ENCODE data around the gene PALM. TPM values are rescaled to one million over a fixed set of nuclear protein-coding genes. Genes with fewer than 3 reads are reported as not detected.

Gene PALM
- total RNA-seq, 1 experiment from 2014 or later, result 18.5 TPM

DNA sequence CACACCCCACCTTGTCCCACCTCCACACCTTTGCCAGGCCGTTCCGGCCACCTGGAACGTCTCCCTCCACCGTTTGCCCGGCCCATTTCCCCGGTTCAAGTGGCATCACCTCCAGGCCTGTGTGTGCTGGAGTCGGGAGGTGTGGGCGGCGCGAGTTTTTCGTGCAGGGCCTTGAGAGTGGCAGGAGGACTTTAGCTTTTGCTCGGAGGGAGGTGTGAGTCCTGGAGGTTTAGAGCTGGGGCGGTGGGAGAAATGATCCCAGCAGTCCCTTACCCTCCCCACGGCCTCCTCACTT, 4.3 kb upstream of the PALM start:
- H2BK12ac ChIP-seq (ENCODE audit: insufficient read length, low read depth, low read length), result no peak overlapping the region
- H3K23me2 ChIP-seq (ENCODE audit: insufficient read length, low read depth, low read length, poor library complexity, severe bottlenecking), result peaks cover 3% of the 10 kb centered on the region
- no peak overlapping the region for H3K14ac ChIP-seq (ENCODE audit: insufficient read depth, low read length)
- H3K23ac ChIP-seq (ENCODE audit: insufficient read length, low read depth, low read length), result no peak overlapping the region
- no peaks in the 10 kb centered on the region for H3K27me3 ChIP-seq (ENCODE audit: insufficient read depth, low read length)
- no peak overlapping the region for H4K91ac ChIP-seq (ENCODE audit: insufficient read length, low read depth, low read length)
- H3K4ac ChIP-seq (ENCODE audit: low read depth, low read length), result no peak overlapping the region
- H3K79me1 ChIP-seq (ENCODE audit: insufficient read depth, low read depth, low read length, poor library complexity, severe bottlenecking), result no peaks in the 10 kb centered on the region
- H2BK15ac ChIP-seq (ENCODE audit: low read depth, low read length), result no peak overlapping the region
- no peak for DNase-seq
- H3K56ac ChIP-seq (ENCODE audit: insufficient read length, low read depth, low read length), result no peak overlapping the region
- H2AFZ ChIP-seq (ENCODE audit: low read length), result no peak overlapping the region
- H2BK20ac ChIP-seq (ENCODE audit: low read depth, low read length, poor library complexity, severe bottlenecking), result no peak overlapping the region
- Mint-ChIP-seq H3K4me3 (peak overlapping the region; percentile 38 to 60; a peak in 4 of 5 replicates), H3K36me3 (ENCODE audit: insufficient read depth in 1 of 3, low read depth in 3 of 3) (peaks cover 0 to 5% (median 3%) of the 10 kb centered on the region in 3 experiments; a peak in 3 of 7 replicates), H3K9me3 (peaks cover 8 to 9% of the 10 kb centered on the region in 2 experiments), H3K4me1 (peaks cover 3 to 7% of the 10 kb centered on the region in 2 experiments; a peak in 3 of 4 replicates), H3K27ac (no peak overlapping the region), H3K27me3 (ENCODE audit: low read depth) (peaks cover 19% of the 10 kb centered on the region)
- WGBS (ENCODE audit: extremely low coverage, insufficient read length, low lambda C conversion rate), result no CpG with 5 or more reads among the region's 14 CpGs
- H3K4me2 ChIP-seq (ENCODE audit: insufficient read depth, insufficient read length, low read length), result peak overlapping the region; percentile 35
- no peak overlapping the region for H3K18ac ChIP-seq (ENCODE audit: insufficient read length, low read depth, low read length)
- H3K79me2 ChIP-seq (ENCODE audit: insufficient read depth, low read length), result no peaks in the 10 kb centered on the region
- H2BK120ac ChIP-seq (ENCODE audit: low read depth, low read length, poor library complexity, severe bottlenecking), result no peak overlapping the region
- H3K9me3 ChIP-seq (ENCODE audit: control insufficient read depth, low read depth, low read length), result no peaks in the 10 kb centered on the region
- TF ChIP-seq, protein P1, sequence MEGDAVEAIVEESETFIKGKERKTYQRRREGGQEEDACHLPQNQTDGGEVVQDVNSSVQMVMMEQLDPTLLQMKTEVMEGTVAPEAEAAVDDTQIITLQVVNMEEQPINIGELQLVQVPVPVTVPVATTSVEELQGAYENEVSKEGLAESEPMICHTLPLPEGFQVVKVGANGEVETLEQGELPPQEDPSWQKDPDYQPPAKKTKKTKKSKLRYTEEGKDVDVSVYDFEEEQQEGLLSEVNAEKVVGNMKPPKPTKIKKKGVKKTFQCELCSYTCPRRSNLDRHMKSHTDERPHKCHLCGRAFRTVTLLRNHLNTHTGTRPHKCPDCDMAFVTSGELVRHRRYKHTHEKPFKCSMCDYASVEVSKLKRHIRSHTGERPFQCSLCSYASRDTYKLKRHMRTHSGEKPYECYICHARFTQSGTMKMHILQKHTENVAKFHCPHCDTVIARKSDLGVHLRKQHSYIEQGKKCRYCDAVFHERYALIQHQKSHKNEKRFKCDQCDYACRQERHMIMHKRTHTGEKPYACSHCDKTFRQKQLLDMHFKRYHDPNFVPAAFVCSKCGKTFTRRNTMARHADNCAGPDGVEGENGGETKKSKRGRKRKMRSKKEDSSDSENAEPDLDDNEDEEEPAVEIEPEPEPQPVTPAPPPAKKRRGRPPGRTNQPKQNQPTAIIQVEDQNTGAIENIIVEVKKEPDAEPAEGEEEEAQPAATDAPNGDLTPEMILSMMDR (conservative IDR thresholded peaks at IDR 0.05), result no peak
- no peak overlapping the region for H4K8ac ChIP-seq (replicated peaks; ENCODE audit: insufficient read length, low read depth, low read length)
- H2BK5ac ChIP-seq (ENCODE audit: insufficient read length, low read length), result no peak overlapping the region
- no peak overlapping the region for H3K27ac ChIP-seq (ENCODE audit: insufficient read length, low read depth, low read length)
- H4K5ac ChIP-seq (ENCODE audit: insufficient read length, low read depth, low read length), result no peak overlapping the region
- no peak overlapping the region for H2AK5ac ChIP-seq (ENCODE audit: insufficient read length, low read length)
- no peaks in the 10 kb centered on the region; the same call in 1 of the 2 replicates for H3K4me1 ChIP-seq (ENCODE audit: insufficient read depth, low read length)
- H4K20me1 ChIP-seq (ENCODE audit: control insufficient read depth, insufficient read depth, insufficient read length), result no peaks in the 10 kb centered on the region
- no peak overlapping the region for H3K9ac ChIP-seq (ENCODE audit: extremely low read depth, insufficient read length, low read length)
- no peak overlapping the region for H3T11ph ChIP-seq (ENCODE audit: low read length)
